ENCODE data around the gene PRPF18.

Gene PRPF18

DNA sequence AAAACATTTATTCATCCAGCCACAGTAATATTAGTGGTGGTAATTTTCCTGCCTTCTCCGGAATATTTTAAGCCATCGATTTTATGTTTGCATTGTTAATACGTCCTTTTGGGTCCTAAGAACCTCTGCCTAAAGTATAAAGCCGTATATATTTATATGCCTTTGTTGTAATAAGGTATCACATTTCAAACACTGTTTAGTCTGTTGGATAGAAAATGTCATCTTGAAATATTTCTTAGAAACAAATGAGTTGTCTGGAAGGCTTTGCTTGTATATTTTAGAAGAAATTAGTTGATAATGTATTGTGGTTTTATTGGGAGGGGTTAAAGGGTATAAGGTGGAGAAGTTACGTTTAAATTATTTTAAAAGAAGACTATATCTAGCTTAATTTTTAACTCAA is 11.1 kb downstream of the PRPF18 start:
- DNase-seq (ENCODE audit: extremely low read depth in 1 of 2, low read depth in 1 of 2), result no peak

DNA sequence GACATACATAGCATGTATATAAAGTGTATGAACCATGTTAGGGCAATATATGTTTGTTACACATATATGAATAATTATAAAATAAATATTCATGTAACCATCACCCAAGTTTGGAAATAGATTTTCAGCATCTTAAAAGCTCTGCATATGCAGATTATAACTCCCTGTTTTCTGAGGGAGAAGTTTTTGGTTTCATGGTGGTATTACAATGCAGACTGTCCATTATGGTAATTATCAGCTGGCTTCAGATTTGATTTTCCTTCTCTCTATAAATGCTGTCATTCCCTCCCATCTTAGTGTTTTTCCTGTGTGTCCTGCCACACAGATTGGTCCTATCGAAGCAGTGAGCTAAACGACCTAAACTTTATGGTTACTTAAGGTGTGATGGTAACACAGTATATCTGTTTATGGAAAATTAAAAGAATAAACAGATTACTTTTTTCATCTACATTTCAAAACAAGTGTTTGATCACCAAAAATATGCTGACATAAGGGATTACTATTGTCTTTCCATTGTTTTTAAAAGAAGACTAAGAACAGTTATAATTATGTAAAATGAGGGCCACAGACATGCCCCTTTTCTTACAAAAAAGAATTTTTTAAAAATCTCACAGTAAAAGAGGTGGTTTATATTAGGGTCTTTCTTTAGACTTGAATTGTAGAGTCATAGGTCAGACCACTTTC is 17.7 kb downstream of the PRPF18 start:
- no peak for DNase-seq (ENCODE audit: extremely low read depth in 1 of 2, low read depth in 1 of 2)

DNA sequence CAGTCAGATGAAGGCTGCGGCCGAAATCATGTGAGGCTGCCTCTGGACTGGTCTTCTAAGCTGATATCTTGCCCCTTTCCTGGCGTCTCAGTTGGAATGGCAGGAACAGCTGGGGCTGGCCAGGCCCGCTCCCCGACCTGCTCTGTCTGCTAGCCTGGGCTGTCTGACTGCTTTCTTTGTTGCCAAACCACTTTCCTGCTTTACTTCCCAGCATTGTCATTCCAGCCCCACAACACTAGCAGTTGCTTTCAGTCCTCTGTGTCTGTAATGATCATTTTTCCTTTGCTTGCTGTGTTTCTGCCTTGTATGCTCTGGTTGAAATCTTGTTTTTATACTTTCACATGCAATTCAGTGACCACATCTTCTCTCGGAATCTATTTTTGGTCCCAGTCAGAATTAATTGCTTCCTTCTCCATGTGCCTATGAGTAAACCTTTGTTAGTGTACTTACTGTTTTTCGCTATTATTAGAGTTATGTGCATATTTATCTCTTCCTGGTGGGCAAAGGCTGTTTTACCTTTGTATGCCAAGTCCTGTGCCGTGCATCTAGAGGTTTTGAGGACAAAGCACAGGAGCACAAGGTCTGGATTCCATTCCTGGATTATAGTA is 21.6 kb downstream of the PRPF18 start:
- DNase-seq (ENCODE audit: extremely low read depth in 1 of 2, low read depth in 1 of 2), result no peak

DNA sequence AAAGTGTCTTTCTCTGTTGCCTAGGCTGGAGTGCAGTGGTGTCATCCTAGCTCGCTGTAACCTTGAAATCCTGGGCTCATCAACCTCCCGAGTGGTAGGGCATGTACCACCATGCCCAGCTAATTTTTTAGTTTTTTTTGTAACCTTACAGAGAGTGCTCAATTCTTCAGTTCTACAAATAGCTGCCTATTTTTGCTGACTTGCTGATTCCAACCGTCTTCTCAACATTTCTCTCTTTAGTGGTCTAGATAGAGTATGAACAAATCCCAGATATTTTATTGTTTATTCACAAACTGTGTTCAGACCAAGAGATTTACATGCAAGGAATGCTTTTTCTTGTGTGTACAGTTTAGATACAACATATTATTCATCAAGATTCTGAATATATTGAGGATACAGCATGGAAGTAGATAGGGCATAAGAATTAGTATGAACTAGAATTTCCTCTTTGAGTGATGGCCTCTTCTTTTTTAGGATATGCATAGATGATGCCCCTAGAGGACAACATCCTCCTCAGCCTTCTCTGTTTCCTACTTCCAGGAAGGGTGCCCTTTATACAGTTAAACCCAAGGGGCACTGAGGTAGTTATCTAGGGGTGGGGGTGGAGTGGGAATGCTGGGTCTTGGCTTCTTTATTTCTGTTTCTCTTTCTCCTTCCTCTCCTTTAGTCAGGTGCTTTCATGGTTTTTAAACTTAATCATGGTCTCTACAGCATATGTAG is 26.0 kb downstream of the PRPF18 start:
- no peak for DNase-seq (ENCODE audit: extremely low read depth in 1 of 2, low read depth in 1 of 2)

DNA sequence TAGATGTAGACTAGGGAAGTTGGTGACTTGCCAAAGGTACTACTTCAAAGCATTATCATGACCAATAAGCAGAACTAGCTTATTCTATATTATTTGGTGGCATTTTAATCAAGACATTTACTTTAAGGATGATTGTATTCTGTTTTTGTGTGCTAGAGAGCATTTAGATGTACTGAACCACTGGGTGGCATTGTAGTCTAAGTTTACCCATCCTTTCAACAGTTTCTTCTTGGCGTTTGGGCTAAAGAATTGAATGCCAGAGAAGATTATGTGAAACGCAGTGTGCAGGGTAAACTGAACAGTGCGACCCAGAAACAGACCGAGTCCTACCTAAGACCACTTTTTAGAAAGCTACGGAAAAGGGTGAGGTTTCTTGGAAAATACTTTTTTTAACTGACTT is 26.8 kb downstream of the PRPF18 start:
- no peak for DNase-seq (ENCODE audit: extremely low read depth in 1 of 2, low read depth in 1 of 2)

DNA sequence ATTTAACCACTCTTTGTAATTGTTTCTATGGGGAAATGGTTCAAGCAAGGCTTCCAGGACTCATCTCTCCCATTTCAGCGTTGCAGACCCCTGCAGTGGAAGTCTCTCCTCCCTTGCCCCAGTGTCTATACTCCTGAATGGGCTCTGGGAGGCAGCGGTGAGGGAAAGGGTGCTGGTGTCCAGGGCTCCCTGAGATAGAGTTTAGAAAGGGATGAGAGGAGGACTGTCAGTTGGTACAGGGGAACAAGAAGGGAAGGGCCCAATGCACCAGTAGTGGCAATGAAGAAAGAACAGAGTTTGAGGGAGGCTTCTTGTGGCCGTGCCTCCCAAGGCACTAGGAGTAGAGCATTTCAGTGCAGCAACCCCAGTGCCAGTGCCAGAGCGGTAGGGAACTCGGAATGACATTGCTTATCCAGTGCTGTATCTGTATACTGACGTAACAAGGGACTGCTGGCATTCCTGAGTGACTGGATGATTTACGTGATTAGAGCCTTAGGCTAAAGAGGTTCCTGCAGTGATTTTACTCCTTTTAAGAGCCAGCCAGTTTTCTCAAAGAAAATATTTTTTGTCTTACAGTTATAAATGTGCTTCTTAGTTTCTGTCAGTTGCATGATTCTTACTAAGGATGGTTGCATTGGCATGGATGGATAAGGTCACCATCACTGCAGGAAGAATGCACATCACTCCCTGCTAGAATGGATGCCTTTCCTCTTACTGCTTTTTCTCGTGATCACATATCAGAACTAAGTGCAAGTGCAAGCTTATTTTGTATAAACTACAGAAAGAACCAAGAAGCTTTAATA is 28.0 kb downstream of the PRPF18 start:
- DNase-seq (ENCODE audit: extremely low read depth in 1 of 2, low read depth in 1 of 2), result no peak

DNA sequence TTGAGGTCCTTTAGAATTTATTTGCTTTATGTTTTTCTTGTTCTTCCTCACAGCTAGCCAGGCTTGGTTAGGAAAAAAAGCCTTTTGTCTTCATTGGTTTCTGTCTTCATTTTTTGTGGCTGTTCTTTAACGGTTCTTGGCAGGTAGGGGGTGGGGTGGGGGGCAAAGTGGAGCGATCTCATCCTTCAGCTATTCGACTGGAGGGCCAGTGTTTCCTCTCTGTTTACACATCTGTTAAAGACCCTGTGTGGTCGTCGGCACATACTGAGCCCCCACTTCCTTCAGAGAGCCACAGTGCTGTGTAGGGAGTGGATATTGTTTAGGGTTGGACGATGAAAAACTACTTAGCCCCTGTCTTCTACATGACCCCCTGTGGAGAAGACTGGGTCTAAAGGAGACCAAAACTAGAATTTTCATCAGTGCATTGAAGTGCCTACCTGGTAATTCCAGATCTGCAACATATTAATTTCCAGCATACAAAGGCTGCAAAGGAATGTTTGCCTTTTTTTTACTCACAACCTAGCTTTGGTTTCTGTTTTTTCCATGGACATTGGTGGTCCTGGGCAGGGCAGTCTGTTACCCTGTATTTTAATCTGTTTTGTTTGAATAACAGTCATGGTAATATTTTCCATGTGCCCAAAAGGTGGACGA is 29.0 kb downstream of the PRPF18 start:
- DNase-seq (ENCODE audit: extremely low read depth in 1 of 2, low read depth in 1 of 2), result no peak

DNA sequence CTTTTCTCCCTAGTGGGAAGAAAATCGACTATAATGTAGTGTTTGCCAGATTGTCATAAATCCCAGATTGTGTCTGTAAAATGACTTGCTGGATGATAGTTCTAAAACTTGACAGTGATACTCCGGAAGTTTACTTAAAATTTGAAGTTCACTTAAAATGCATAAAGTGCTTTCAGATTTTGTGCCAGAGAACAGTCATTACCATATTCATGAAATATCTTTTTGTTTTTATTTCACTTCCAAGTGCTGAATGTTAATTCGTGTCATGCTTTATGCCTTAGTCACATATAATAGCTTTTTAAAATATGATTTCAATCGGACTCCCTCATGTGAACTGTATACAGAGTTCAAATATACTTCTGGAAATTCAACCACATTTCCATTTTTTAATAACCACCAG is 30.4 kb downstream of the PRPF18 start:
- DNase-seq (ENCODE audit: extremely low read depth in 1 of 2, low read depth in 1 of 2), result no peak

DNA sequence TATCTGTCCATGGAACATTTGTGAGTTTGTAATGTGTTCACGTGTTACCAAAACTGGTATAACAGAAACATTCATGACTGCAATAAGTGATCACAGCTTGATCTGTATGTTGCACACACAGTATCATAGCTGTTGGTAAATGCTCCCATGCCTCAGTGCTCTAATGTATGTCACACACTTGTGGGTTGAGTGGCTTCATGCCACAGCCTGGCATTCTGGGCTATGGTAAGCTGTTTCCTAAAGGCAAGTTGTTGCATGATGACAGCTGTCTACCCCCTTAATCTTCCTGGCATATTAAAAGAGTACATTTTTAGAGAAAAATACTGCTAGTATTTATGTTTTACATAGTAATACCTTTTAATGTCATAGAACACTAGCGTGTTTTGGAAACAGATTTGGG is 35.2 kb downstream of the PRPF18 start:
- DNase-seq (ENCODE audit: extremely low read depth in 1 of 2, low read depth in 1 of 2), result no peak

DNA sequence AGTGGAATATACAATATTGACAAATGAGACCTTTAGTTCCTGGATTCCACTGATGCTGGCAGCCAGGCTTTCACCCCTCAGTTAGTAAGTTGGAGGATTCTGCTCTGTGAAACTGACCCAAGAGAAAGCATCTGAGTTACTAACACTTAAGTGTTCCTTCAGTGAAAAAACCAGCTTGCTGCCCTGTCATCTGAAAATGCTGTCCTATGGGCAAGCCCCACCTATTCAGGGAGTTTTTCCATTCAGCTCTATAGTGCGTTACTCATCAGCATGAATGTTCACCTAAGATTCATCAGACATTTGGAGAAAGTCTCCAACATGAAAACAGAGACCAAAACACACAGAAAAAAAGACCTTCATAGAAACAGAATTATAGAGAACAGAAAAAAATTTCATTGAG is 37.9 kb downstream of the PRPF18 start:
- no peak for DNase-seq (ENCODE audit: extremely low read depth in 1 of 2, low read depth in 1 of 2)

DNA sequence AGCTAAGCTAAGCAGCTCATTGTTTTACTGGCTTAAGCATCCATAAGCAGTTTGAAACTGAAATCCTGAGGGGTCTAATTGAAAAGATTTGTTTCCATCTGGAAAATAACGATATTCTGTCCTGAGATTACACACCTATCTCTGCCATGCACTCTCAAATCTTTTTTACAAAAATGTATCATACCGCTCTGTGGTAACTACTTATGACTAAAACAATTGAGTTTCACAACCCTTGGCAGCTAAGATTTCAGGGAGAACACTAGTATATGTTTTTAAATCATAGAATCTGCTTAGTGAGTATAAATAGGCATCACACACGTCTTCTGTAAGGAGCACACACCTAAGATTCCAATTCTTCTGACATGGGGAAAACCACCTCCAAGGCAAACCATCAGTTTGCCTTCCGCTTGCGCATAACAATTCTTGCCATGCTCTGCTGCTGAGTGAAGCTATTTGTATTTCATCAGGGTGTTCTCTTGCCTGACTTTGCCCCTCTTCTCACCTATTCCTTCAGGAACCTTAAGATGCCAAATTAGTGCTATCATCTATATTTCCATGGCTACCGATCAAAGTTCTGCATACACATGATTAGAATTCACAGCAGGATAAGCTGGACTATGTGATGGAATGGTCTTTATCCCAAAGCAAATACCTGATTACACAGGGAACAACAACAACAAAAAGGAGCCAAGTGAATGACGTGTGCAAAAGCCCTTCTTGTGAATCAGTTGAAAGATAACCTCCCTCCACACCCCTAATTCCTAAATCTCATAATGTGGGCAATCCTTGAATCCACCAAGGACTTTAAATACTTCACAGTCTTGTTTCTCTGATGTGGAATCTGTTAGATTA is 40.9 kb downstream of the PRPF18 start:
- DNase-seq (ENCODE audit: extremely low read depth in 1 of 2, low read depth in 1 of 2), result no peak

DNA sequence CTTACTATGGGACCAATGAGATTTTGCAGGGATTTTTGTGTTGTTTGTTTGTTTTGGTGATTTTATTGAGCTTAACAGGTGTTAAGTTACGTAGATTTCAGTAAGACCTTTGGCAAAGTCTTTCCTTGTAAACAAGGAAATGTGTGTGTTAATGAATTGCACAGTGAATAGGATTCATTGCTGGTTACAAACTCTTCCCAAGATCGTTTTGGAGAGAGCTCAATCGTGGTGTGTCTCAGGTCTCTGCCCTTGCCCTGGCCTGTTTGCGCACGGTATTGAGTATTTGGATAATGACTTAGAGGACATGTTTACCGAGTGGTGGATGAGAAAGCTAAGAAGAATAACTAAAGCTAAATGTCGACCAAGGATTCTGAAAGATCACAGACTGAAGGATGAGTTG is 41.9 kb downstream of the PRPF18 start:
- DNase-seq (ENCODE audit: extremely low read depth in 1 of 2, low read depth in 1 of 2), result no peak

DNA sequence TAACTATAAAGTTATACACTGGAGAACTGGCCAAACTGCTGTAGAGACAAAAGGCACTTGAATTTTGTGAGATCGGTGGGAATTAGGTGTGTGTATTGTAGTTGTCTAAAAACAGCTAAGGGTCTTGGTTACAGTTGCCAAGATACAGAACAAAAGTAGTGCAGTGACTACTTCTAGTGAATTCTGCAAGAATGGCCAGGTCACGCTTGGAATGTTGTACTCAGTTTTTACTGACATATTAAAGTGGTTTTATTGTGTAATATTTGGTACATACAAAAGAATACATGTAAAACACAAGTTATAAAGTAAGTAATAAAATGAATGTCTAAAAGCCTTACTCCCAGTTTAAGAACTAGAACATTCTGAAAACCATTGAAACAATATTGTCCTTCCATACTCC is 42.4 kb downstream of the PRPF18 start:
- no peak for DNase-seq (ENCODE audit: extremely low read depth in 1 of 2, low read depth in 1 of 2)

DNA sequence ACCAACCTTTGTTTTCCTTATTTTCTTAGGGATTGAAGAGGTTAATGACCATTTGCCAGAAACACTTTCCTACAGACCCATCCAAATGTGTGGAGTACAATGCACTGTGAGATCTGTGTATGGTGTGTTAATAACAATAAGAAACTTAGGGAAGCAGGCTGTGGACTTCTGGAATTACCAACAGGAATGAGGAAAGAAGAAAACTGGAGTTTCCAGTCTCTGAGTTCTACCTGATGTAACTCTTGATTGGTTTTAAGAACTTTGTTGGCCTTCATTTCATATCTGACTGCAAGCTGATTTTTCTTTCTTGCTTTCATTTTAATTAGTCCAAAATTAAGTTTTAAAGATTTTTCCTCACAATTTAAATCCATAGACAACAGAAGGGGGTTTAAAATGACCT is 43.5 kb downstream of the PRPF18 start:
- no peak for DNase-seq (ENCODE audit: extremely low read depth in 1 of 2, low read depth in 1 of 2)

DNA sequence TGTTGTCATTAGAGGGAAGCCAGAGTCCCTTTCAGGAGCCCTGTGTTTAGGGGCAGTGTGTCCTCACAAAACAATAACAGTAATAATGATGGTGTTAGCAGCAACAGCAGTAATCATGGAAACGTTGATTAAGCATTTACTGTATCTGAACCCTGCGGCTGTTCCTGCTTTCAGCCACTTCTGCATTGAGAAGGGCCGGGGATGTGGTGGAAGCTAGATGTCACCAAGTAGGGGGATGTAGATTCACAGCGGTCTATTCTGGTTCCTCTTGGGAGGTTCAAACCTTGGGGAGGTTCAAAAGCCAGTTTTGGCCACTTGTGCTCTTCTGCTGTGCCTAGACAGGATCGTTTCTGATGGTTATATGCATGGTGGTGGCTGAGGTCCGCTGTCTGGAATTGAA is 44.8 kb downstream of the PRPF18 start:
- DNase-seq (ENCODE audit: extremely low read depth in 1 of 2, low read depth in 1 of 2), result no peak

DNA sequence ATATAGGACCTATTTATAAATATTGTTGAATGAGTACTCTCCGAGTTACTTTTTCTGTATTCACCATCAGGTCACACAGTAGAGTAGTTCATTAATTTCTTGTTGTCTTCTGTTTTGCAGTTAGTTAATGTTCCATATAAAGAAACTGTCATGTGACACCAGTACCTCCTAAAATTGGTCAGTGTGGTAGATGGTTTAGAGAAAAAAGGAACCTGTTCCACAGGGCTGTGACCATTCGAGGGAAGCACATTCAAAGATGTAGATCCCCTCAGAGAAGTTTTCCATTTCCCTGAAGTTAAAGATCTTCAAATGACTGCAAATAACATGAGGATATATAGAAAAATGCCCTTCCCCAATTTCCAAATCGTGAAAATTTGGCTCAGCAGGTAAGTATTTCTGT is 45.7 kb downstream of the PRPF18 start:
- no peak for DNase-seq (ENCODE audit: extremely low read depth in 1 of 2, low read depth in 1 of 2)

DNA sequence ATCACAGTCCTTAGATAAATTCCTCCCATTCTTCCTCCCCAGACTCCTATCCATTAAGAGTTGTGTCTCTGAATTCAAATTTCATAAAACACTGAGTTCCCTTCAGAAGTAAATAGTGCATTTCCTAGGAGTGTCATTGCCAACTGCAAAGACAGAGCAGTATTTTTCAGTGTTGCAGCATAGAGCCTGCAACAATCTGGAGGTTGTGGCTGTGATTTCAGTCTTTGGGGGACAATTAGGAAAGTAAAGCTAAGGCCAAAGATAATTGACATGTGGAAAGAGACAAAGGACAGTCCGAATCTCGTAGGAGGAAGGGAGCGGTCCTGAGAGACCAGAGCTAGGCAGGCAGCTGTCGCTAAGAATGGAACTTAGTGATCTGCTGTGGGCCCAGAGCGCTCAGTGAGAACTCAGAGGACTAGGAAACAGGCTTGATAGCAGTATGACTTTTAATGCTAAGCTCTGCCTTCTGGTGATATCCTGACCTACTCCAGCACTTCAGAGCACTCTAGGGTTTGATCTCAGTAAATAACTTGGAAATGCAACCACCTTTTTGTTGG is 46.2 kb downstream of the PRPF18 start:
- DNase-seq (ENCODE audit: extremely low read depth in 1 of 2, low read depth in 1 of 2), result no peak

DNA sequence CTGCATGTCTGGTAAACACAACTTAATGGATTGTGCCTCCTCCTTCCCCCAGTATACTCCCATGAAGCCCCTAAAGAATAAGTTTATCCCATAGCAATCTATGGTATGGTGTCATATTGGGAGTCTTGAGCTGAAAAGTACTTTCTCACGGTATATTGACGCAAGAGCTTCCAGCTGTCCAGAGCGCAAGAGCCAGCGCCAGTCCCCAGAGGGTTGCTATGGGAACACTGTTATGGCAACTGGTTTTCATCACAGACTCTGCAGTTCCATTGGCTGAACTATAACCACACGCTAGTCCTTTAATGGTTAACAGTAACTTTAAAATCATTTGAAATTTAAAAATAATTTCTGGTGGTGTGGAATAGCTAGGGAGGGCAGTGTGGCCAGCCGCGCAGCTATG is 46.9 kb downstream of the PRPF18 start:
- no peak for DNase-seq (ENCODE audit: extremely low read depth in 1 of 2, low read depth in 1 of 2)

DNA sequence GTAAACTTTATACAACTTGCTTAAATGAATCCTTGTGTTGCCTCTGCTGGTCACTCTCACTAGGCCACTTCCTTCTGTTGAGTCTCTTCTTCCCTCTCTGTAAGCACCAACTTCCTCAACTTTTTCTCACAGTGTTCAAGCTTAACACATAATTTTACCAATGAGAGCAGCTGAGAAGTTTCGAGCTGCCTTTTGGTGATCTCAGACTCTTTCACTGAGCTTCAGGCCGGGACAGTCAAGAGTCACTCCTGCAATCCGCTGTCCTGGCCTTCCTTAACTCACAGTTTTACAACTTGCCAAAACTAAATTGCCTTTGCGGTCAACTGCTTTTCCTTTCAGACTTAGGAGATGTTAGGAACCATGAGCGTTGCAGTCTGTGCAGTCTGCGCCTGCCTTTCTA is 47.4 kb downstream of the PRPF18 start:
- no peak for DNase-seq (ENCODE audit: extremely low read depth in 1 of 2, low read depth in 1 of 2)

DNA sequence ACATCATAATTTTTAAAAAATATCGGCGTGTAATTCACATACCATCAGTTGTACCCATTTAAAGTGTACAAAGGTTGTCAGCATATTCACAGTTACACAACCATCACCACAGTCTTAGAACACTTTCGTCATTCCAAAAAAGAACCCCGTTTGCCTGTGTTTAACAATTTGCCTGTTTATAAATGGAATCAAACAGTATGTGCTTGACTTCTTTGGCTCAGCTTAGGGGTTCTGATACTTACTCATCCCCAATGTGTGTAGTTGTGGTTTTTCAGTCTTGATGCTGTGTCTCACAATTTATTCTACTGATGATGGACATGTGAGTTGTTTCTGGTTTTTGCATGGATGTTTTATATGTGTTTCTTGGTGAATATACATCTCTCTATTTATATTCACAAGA is 50.0 kb downstream of the PRPF18 start:
- DNase-seq (ENCODE audit: extremely low read depth in 1 of 2, low read depth in 1 of 2), result no peak
